WTC11 (cell line): ENCODE data around the gene PLPP7. TPM values are rescaled to one million over a fixed set of nuclear protein-coding genes. Genes with fewer than 3 reads are reported as not detected.
"Not testable (repeated sequence)": the region's sequence is repeated elsewhere in the genome, so short reads cannot be mapped to it uniquely, and the experiment has no call there.

Experiments
- ATAC-seq: fragments of 200-7000 bp; cut with Tn5 transposase; 2 replicates; pipeline ENCODE4 v1.10.0; 2021; ENCODE audit warnings: mild to moderate bottlenecking, moderate library complexity
- CTCF ChIA-PET: fragments of 300-600 bp; sonication (Branson Sonifier 250); formaldehyde crosslinking; loops from one replicate; lab custom pipeline; 2021; ENCODE audit warnings: antibody characterized with exemption; lab: Charles Lee
- POLR2A ChIA-PET: fragments of 350-600 bp; sonication (Branson Sonifier 250); formaldehyde crosslinking; loops from one replicate; lab custom pipeline; 2021; ENCODE audit warnings: antibody characterized with exemption; lab: Charles Lee
- DNase-seq: peaks from one replicate; pipeline ENCODE4 v3.0.0; 2021; ENCODE audit warnings: low spot score
- H3K27ac Mint-ChIP-seq: 2 replicates; pipeline ENCODE4 v1.8.0; 2021; ENCODE audit warnings: mixed read lengths
- H3K27me3 Mint-ChIP-seq: 2 replicates; pipeline ENCODE4 v1.8.0; 2021; ENCODE audit warnings: low read depth, mild to moderate bottlenecking, moderate library complexity, mixed read lengths
- H3K36me3 Mint-ChIP-seq: 2 replicates; pipeline ENCODE4 v1.8.0; 2021; ENCODE audit warnings: mixed read lengths
- H3K4me1 Mint-ChIP-seq: 2 replicates; pipeline ENCODE4 v1.8.0; 2022; ENCODE audit warnings: mixed read lengths
- H3K4me3 Mint-ChIP-seq: 2 replicates; pipeline ENCODE4 v1.8.0; 2021; ENCODE audit warnings: mild to moderate bottlenecking, moderate library complexity, mixed read lengths
- H3K9me3 Mint-ChIP-seq: 2 replicates; pipeline ENCODE4 v1.8.0; 2021; ENCODE audit warnings: mixed read lengths
- AR ChIP-seq: fragments of 250-450 bp; sonication (Bioruptor Pico); IDR thresholded peaks from 2 replicates; pipeline ENCODE4 v1.9.0; 2021; ENCODE audit warnings: mild to moderate bottlenecking
- ATF1 ChIP-seq: sonication (generic); formaldehyde crosslinking; IDR thresholded peaks from 2 replicates; pipeline ENCODE4 v1.8.1; 2023; ENCODE audit warnings: mild to moderate bottlenecking, moderate library complexity, missing genetic modification reagents
- CDX4 ChIP-seq: fragments of 250-450 bp; sonication (Bioruptor Pico); IDR thresholded peaks from 2 replicates; pipeline ENCODE4 v1.9.0; 2021; ENCODE audit warnings: moderate library complexity, mild to moderate bottlenecking, inconsistent platforms, borderline replicate concordance
- FOXJ3 ChIP-seq: sonication (generic); formaldehyde crosslinking; IDR thresholded peaks from 2 replicates; pipeline ENCODE4 v1.9.0; 2021; ENCODE audit warnings: missing genetic modification reagents, mild to moderate bottlenecking, borderline replicate concordance
- FOXP4 ChIP-seq: sonication (generic); formaldehyde crosslinking; IDR thresholded peaks from 2 replicates; pipeline ENCODE4 v1.8.0; 2022; ENCODE audit warnings: mild to moderate bottlenecking, missing genetic modification reagents
- GTF2I ChIP-seq: fragments of 250-450 bp; sonication (Bioruptor Pico); conservative IDR thresholded peaks from 2 replicates; pipeline ENCODE4 v1.4.0; 2021; ENCODE audit warnings: mild to moderate bottlenecking
- MAX ChIP-seq: sonication (generic); formaldehyde crosslinking; IDR thresholded peaks from 2 replicates; pipeline ENCODE4 v1.8.0; 2022; ENCODE audit warnings: mild to moderate bottlenecking, missing genetic modification reagents
- NFE2L1 ChIP-seq: sonication (generic); formaldehyde crosslinking; IDR thresholded peaks from 2 replicates; pipeline ENCODE4 v1.8.1; 2023; ENCODE audit warnings: missing genetic modification reagents
- PREB ChIP-seq: sonication (generic); formaldehyde crosslinking; IDR thresholded peaks from 2 replicates; pipeline ENCODE4 v1.8.1; 2022; ENCODE audit warnings: mild to moderate bottlenecking, missing genetic modification reagents, moderate library complexity, borderline replicate concordance
- RELA ChIP-seq: sonication (generic); formaldehyde crosslinking; IDR thresholded peaks from 2 replicates; pipeline ENCODE4 v1.8.1; 2022; ENCODE audit warnings: missing genetic modification reagents, mild to moderate bottlenecking, borderline replicate concordance
- TEAD1 ChIP-seq: sonication (generic); formaldehyde crosslinking; IDR thresholded peaks from 2 replicates; pipeline ENCODE4 v1.8.0; 2022; ENCODE audit warnings: mild to moderate bottlenecking, missing genetic modification reagents
- ZNF416 ChIP-seq: fragments of 250-450 bp; sonication (Bioruptor Pico); IDR thresholded peaks from 2 replicates; pipeline ENCODE4 v1.9.0; 2021; ENCODE audit warnings: mild to moderate bottlenecking, inconsistent platforms
- ZNF425 ChIP-seq: fragments of 250-450 bp; sonication (Bioruptor Pico); conservative IDR thresholded peaks from 2 replicates; pipeline ENCODE4 v1.9.0; 2021; ENCODE audit warnings: mild to moderate bottlenecking
- ZNF532 ChIP-seq: fragments of 250-450 bp; sonication (Bioruptor Pico); IDR thresholded peaks from 2 replicates; pipeline ENCODE4 v1.9.0; 2021; ENCODE audit warnings: mild to moderate bottlenecking, borderline replicate concordance
- total RNA-seq: library from RNA; stranded (reverse); gene quantifications from 3 replicates; pipeline ENCODE4 v1.2.3, GENCODE V29; 2021

Gene PLPP7
- total RNA-seq, 1 experiment from 2014 or later = 4.2 TPM

- no peak for TF ChIP-seq CDX4 (CRISPR knock-in tag)
These were observed 47.8 kb downstream of the PLPP7 start (continued) for GRCh38 chr9:131337131-131337848.

- DNase-seq, CTCF ChIA-PET, H3K27me3 Mint-ChIP-seq, H3K4me3 Mint-ChIP-seq, ATAC-seq, H3K36me3 Mint-ChIP-seq, H3K27ac Mint-ChIP-seq, H3K9me3 Mint-ChIP-seq, POLR2A ChIA-PET, H3K4me1 Mint-ChIP-seq: not testable (repeated sequence)
These were observed 49.7 kb downstream of the PLPP7 start for GRCh38 chr9:131339212-131339611.

- H3K36me3 Mint-ChIP-seq, H3K4me1 Mint-ChIP-seq, H3K27me3 Mint-ChIP-seq, CTCF ChIA-PET, H3K9me3 Mint-ChIP-seq, H3K27ac Mint-ChIP-seq, POLR2A ChIA-PET, H3K4me3 Mint-ChIP-seq, DNase-seq, ATAC-seq: not testable (repeated sequence)
These were observed 55.5 kb downstream of the PLPP7 start for GRCh38 chr9:131344931-131345535.

- H3K27ac Mint-ChIP-seq = no peak overlapping the region
- ChIA-PET CTCF (interaction anchor here (4.6 kb wide), 1 partner anchor 10 kb away, joined by 70 read pairs; no protein-coding TSS in a partner anchor), POLR2A (no interaction called here)
- ATAC-seq (no peak), DNase-seq (no peak)
- peaks cover 8% of the 10 kb centered on the region for H3K36me3 Mint-ChIP-seq
- H3K9me3 Mint-ChIP-seq = peaks cover 9% of the 10 kb centered on the region
- peaks cover 7% of the 10 kb centered on the region for H3K4me1 Mint-ChIP-seq
- H3K27me3 Mint-ChIP-seq = peaks cover 7% of the 10 kb centered on the region
- H3K4me3 Mint-ChIP-seq = no peak overlapping the region
- TF ChIP-seq ZNF425 (CRISPR knock-in tag) (no peak), ATF1 (no peak), AR (CRISPR knock-in tag) (no peak), FOXJ3 (no peak), GTF2I (CRISPR knock-in tag) (no peak), RELA (no peak), PREB (no peak), FOXP4 (CRISPR knock-in tag) (no peak), NFE2L1 (no peak), TEAD1 (no peak), ZNF416 (no peak), ZNF532 (CRISPR knock-in tag) (no peak), MAX (CRISPR knock-in tag) (no peak)
These were observed 57.0 kb downstream of the PLPP7 start for GRCh38 chr9:131346559-131346958.
